NCI-H82 treated with DMSO at 0.1 percent for 48 hours (cell line): ENCODE measurements around the gene AGBL4.
"Not testable (repeated sequence)": the region's sequence is repeated elsewhere in the genome, so short reads cannot be mapped to it uniquely, and the experiment has no call there.

Experiments
- DNase-seq: peaks from one replicate; lab custom pipeline; 2025; ENCODE audit not compliant: unreplicated experiment; lab: John Stamatoyannopoulos, UW

Gene AGBL4

DNA sequence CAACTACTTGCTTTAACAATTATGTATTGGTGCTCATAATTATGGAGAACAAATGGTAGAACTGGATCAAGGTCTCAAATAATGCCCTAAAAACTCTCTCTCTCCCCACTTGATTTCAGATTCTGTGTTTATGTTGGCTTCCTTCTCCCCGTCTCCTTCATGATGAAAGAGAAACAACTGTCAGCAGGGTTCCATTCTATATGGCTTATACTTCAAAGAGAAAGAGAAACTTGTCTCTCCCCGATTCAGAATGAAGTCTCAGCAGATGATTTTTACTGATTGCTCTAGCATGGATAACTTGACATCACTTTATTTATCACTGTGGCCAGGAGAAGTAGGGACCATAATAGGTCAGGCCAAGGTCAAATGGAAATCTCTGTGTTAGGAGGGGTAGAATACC is 575.6 kb downstream of the AGBL4 start:
- DNase-seq: no peak

DNA sequence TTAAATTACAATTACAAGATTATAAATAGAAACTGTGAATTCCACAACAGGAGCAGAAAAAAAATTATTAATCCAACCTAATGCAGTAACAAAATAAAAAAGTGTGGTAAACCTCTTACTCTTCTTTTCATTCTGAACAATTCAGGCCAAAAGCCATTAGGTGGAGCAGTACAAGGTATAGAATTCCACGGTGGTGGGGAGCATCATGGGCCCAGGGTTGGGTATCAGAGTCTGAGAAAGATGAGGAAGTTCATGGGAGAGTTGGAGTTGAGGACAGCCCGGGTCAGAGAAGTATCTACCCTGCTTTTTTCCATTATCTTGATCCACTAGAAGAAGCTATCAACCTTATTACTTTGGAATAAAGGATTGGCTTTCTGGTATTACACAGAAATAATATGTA is 586.9 kb downstream of the AGBL4 start:
- no peak for DNase-seq

DNA sequence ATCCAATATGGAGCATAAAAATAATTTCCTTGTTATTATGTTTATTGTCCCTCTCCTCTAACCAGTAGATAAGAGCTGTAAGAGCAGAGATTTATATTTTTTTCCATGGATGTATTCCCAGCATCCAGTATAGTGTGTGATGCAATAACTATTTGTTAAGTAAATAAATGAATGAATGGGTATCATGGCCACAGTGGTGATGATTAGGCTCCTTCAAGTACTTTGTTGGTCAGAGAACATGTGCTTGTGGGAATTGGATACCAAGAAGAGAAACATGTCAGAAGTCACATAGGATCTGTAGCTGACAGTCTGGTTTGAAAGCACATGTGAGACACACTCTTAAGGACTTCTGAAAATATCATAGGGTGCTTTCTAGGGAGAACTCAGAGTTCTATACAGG is 588.5 kb downstream of the AGBL4 start:
- no peak for DNase-seq

DNA sequence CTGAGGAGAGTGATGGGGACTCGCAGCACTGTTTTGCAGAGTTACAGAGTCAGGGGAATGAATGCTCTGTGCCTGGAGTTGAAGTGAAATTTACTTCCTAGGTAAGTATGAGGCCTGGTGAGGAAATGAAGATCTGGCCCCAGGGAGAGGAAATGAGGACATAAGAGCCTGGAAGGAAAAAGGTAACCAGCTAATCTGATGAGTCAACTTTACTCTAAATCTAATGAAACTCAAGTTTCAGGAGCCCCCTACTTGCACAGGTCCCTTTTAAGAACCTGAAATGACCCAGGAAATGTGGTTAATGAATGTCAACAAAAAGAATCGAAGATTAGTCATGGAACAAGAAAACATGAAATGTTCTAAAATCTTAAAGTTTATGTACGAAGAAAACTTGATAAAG is 599.0 kb downstream of the AGBL4 start:
- no peak for DNase-seq

DNA sequence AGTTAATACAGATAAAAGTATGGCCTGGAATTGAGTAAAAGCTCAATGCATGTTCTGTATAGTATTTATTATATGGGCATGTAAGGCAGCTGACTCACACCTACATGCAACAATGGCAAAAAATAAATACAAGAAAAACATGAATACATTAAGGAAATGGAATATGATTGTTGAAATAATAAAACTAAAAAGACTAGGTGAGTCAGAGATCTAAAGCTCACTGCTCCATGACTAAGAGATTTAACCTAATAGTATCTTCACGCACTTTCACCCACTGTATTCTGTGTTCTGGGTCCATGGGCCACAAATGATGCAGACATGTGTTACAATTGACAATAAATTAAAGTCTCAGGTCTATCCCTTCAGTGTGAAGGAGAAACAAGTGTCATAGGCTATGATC is 607.0 kb downstream of the AGBL4 start:
- DNase-seq: no peak

DNA sequence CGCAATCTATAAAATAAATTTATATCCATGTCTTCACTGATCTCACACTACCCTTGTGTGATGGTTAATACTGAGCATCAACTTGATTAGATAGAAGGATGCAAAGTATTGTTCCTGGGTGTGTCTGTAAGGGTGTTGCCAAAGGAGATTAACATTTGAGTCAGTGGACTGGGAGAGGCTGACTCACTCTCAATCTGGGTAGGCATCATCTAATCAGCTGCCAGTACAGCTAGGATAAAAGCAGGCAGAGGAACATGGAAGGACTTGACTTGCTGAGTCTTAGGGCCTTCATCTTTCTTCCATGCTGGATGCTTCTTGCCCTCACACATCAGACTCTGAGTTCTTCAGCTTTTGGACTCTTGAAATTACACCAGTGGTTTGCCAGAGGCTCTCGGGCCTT is 615.4 kb downstream of the AGBL4 start:
- DNase-seq: no peak

DNA sequence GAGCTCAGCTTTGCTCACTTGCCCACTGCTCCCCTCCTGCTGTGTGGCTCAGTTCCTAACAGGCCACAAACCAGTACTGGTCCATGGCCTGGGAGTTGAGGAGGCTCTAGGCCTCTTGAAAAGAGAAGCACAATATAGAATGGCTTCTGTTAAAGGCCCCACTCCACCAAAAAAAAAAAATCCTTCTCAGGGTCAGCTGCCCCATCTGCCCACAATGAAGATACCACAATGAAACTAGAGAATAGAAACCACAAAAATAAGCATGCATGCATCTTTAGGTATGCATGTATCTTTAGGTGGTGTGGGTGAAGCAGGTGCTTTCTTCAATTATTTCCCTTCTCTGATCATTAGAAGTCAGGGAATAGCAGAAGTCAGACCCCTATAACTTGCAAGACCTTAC is 626.7 kb downstream of the AGBL4 start:
- no peak for DNase-seq

DNA sequence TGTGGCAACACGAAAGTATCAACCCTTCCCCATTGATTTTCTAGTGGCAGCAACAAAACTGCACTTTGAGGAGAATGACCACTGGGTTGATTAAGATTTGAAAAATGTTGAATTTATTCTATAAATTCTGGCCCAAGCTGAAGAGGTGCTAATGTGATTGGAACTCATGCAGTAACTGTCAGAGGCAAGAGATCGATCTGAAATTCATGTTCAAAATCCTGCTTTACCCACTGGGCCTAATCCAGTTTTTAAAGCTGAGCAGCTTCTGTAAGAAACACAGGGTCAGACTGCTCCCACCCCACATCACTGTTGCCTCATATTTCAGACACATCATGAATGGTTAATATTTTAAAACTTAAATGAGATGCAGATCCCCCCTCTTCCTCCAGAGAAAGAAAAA is 629.6 kb downstream of the AGBL4 start:
- DNase-seq: no peak

DNA sequence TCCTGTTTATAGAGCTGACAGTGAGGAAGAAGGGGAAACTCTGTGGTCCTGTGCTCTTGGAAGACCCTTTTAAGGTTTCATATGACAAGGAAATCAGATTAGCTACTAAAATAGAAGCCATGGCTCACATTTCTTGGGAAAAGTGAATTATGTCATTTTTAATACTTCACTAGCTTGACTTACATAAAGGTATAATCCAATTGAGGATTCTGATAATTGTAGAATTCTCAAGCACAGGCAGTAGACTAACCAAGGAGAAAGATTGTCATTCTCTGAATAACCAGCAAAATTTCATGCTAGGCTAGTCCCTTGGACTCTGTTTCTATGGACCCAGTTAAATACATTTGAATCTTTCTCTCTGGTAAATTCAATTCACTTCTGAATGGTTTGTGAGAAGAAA is 634.1 kb downstream of the AGBL4 start:
- no peak for DNase-seq

DNA sequence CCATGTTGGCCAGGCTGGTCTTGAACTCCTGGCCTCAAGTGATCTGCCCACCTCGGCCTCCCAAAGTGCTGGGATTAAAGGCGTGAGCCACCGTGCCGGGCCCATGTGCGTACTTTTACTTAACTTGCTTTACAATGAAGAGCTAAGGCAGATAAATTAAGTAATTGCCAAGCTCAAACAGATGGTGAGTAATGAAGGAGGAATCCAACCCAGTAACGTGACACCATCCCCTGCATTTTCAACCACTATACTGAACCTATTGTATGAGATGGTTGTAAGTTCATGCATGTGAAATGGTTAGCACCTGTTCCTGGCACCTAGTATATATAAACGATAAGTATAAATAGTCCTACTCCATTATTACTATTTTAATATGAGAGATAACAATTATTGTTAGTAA is 659.1 kb downstream of the AGBL4 start:
- DNase-seq: peak; percentile 91

DNA sequence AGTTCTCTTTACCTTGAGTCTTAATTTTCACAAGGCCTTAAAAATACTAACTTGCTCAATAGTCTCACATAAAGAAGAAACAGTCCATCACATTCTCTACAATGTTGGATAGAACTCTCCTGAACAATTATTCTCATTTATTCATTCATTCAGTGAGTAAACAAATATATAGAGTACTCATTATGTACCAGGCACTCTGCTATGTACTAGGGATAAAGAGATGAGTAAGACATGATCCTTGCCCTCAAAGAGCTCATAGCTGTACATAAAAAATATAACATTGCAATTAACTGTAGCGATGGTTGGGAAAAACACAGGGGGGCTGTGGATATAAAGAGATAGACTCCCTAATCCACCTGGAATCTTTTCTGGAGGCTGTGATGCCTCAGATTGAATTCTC is 660.1 kb downstream of the AGBL4 start:
- DNase-seq: no peak

DNA sequence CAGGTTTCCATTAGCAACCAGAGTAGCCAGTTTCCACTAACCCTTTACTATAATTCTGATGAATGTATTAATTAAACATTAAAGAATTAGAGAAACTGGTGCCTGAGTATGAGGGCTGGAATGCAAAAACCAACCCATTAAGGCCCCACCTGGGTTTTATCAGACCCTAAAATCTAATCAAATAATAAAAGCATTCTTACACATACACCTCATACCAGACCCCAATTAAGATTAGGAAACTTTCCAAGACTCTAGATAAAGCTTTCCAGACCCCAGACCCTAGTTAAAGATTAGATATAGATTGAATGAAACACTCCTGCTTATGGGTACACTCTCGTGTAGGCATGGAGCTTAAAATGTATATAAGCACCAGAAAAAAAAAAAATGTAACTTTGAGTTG is 665.7 kb downstream of the AGBL4 start:
- DNase-seq: no peak

DNA sequence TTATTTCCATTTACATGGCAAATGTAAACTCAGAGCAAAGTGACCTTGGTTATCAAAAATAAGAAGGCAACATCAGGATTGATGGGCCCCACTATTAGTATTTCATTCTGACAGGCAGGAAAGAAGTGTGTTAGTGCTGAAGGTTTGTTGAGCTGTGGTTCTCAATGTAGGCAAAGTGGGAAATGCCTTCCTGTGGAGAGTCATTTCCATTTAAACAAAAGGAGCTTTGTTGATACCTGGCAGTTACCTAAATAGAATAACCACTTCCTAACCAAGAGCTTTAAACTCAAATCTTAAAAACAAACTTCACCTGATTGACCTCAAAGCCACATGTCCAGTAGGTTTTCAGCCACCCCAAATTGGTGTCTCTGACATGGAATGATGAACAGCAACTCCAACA is 667.2 kb downstream of the AGBL4 start:
- no peak for DNase-seq

DNA sequence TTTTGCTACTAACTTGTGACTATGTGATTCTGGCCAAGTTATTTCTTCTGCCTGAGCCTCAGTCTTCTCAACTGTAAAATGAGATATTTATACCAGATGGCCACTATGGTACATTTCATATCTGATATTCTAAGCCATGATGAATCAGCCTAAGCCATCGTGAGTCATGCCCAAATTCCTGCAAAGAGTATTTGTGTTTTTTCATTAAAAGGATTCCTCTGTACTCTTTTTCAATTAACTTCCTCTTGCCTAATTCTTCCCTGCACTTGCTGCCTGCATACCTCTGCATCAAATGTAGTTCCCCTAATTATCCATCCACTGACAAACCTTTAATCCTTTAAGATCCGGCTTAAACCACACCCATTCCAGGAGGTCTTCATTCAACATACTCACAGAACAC is 672.0 kb downstream of the AGBL4 start:
- peak; percentile 88 for DNase-seq

DNA sequence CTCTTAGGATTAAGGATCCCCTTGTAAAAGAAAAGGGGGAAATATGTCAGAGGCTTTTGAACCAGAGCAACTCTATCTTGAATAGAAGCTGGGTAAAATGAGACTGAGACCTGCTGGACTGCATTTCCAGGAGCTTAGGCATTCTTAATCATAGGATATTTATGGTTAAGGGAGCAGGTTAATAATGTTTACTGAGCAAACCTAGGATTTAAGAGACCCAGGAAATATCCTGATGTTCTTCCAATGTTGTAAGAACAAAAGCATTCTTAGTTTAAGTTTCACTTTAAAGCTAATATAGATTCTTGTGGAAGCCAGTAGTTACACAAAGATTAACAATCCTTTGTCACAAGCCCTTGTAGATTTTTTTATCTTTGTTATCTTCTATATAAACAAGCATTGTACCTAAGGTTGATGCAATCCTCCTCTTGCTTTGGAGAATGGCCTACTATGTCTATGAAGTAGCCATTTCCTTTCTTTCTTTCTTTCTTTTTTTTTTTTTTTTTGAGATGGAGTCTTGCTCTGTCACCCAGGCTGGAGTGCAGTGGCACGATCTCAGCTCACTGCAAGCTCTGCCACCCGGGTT is 676.9 kb downstream of the AGBL4 start:
- no peak for DNase-seq

DNA sequence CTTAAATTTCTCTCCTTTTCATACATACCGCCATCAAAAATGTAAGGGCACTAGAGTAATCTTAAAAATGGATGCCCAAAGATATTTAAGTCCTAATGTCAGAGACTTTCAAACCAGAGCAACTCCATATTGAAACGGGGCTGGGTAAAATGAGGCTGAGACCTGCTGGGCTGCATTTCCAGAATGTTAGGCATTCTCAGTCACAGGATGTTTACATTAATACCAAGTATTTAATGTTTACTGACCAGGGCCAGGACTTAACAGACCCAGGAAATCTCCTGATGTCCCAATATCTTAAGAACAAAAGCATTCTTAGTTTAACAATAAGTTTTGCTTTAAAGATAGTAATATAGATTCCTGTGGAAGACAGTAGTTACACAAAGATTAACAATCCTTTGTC is 683.2 kb downstream of the AGBL4 start:
- no peak for DNase-seq

DNA sequence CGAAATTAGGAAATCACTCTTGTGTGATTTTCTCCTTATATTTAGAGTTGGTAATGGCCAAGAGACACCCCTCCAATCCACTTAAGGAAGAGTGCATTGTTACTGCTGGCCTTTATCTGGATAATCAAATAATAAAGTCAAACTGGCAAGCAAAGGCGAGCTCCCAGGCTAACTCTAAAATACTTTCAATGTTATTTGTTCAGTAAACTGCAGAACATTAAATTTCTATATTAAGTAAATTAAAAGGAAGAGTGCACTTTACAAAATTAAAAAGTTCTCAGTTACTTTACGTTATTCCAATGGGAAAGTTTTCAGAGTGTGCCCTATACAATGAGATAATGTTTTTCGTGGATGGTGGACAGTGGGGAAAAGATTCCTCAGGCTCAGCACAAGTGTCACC is 684.7 kb downstream of the AGBL4 start:
- DNase-seq: no peak

DNA sequence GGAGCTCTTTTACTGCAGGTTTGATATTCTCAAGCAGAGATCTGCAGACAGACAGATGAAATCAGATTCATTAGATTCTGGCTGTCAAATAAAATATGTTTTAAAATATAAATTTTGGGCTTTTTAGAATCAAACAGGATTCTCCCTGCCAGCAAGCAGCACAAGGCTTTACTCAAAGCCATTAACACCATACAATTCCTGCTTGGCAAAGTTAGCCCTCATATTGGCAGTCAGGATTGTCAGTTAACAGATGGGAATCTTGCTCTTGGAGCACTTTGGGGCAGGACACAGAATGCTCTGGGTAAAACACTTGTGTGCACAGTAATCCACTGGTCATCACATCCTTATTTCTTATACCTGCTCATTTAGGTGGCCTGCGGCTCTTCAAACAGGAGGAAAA is 686.5 kb downstream of the AGBL4 start:
- no peak for DNase-seq

DNA sequence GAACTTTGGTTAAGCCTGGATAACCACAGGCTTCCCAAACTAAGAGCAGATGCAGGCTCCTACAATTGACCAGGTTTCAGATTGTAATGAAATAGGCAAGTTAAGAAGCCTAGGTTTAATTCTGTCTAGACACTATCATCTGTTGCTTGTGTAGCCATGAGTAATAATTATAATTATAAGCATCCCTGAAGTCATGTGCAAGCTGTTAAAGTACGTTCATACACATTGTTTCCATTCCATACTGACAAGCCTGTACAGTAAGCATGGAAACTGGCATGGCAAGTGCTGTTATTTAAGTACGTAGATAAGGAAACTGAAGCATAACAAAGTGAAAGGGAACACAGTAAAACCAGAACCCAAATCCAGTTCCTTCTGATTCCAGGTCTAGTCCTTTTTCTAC is 689.8 kb downstream of the AGBL4 start:
- no peak for DNase-seq

DNA sequence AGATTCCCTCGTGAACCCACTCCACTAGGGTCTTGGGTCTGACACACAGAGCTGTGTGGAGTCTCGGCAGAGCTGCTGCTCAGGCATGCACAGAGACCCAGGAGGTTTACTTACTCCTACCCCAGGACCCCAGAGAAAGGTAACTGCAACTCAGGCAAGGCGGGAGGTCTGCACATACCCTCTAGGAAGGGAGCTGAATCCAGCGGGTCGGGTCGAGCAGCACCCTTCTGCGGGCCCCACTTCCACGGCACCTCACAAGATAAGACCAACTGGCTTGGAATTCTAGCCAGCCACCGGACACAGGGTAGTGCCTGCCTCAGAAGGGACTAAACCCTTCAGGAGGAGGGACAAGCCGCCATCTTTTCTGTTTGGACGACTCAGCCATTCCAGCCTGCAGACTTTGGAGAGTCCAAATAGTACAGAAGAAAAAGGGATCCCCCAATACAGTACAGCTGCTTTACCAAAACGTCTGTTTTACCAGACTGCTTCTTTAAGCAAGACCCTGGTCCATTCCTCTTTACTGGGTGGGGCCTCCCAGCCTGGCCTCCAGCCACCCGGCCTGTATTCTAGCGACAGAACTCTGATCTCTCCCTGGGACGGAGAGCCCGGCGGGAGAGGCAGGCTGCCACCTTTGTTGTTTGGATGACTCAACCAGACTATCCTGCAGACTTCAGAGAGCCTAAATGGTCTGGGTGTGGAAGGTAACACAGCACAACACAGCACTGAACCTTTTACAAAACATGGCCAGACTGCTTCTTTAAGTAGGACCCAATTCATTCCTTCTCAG is 692.5 kb downstream of the AGBL4 start:
- no peak for DNase-seq

DNA sequence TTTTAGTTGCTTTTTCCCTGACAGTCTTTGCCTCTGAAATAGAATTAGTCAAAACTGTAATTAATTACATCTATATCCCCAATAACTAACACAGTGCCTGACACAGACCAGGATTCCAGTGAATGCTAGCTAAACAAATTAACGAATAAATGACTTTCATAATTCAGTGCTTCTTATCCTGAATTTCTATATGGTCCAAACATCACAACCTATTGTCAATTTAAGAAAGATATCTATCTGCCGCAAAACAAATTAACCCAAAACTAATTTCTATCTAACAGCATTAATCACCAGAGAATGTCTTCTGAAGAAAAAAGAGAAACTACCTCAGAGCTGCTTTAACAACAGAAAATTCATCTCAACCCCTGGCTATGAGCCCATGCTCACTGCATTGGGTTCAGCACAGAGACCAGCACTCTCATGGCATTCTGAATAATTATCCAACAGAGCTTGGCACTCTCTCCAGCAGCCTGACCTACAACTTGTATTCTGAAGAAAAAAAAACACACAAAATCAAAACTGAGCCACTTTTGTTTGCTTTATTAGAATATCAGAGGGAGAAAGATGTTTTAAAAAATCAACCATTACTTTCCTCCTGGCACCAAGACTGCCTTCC is 699.7 kb downstream of the AGBL4 start:
- DNase-seq: no peak

DNA sequence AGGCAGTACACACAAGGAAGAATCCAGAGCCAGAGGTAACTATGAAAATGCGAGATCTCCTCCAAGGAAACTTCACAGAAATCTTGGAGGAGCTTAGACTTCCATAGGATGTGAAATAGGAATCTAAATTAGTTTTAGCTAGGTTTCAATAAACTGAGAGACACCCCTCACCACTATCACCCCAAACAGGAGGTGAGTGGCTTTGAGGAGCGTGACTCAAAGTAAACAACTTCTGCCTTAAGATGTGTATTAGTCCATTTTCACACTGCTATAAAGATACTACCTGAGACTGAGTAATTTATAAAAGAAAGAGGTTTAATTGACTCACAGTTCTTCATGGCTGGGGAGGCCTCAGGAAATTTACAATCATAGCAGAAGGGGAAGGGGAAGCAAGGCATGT is 703.3 kb downstream of the AGBL4 start:
- DNase-seq: not testable (repeated sequence)
